DMS114 treated with DMSO at 0.1 percent for 48 hours (cell line): ENCODE measurements around the gene TMEM120B.

Source experiments
- DNase-seq: peaks from one replicate; lab custom pipeline; 2025; ENCODE audit not compliant: unreplicated experiment; lab: John Stamatoyannopoulos, UW

Gene TMEM120B

GRCh38 chr12:121773011-121773777 is 60.6 kb downstream of the TMEM120B start:
- peak; percentile 47 for DNase-seq

DNA sequence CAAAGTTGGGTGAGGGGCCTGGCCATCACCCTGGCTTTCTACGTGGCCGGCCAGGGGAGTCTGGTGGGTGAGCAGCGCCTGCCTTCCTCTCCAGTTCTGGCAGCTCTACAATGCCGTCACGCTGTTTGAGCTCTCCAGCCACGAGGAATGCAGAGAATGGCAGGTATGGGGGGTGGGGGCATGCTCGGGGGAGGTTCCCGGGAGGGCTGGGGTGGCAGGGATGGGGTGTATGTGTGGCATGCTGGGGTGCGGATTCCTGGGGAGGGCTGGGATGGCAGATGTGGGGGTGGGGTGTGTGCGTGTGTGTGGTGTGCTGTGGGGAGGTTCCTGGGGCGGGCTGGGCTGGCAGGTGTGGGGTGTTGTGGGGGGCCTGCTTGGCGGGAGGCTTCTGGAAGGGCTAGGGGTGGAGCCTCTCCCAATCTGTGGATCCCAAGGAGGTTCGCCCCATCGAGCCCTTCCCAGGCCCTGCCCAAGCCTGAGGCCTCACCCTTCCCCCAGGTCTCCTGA is 62.5 kb downstream of the TMEM120B start:
- no peak for DNase-seq

GRCh38 chr12:121775501-121775900 is 62.9 kb downstream of the TMEM120B start:
- no peak for DNase-seq

DNA sequence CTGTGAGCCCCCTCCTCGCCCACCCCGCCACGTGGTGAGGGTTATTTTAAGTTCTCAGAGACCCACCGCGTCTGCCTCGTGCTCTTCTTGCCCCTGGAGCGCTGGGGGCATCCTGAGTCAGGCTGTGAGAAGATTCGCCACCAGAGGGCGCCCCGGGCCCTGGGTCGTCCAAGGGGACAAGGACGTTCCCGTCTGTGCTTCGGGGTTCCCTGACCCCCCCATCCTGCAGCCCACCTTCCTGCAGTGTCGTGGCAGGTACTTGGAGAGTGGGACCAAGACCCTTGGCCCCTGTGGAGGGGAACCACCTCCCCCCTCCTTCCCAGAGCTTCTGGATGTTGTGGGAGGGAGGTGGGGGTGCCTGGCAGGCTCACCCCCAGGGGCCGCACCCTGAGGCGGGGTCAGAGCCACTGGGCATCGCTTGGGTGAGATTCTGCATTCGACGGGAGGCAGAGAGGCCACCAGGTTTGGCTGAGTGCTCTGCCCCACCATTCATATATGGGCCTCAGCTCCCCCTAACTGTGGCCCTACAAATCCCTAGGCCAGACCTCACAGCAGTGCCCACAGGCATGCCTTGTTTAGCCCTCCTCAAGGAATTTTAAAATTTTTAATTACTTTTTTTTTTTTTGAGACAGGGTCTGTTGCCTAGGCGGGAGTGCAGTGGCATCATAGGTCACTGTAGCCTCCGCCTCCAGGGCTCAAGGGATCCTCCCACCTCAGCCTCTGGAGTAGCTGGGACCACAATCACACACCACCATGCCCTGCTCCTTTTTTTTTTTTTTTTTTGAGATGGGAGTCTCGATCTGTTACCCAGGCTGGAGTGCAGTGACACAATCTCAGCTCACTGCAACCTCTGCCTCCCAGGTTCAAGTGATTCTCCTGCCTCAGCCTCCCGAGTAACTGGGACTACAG is 63.9 kb downstream of the TMEM120B start:
- DNase-seq: peak; percentile 27

DNA sequence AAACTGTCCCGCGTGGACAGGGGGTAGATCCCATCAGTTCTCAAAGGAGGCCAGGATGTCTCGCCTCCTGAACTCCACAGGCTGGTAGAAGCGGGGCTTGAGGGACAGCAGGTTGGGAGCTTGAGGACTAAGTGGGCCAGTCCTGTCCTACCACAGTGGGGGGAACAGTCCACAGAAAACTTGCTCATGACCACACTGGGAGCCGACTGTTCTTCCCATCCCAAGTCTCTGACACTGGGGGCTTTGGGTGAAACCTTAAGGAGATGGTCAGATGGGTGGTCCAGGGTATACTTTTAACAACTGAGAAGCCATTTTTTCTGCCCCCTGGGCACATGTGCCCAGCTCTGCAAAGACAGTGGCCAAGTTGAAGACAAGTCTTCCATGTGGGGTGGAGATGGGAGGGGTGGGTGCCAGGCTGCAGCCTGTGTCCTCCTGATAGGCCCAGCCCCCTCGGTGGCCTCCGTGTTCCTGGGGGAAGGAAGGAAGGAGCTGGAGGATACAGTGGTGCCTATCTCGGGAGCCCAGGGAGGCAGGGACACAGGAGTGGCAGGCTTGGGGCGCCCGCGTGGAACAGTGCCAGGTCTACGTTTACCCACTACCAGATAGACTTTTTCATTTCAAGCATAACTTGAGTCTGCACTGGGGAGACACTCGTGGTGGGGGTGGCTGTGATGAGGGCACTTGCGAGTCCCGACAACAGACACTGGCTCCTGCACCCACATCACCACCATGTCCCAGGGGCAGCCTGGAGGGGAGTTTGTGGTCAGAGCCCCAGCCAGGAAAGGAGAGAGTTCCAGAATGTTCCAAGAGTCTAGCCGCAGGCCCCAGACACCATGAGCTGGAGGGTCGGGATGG is 66.2 kb downstream of the TMEM120B start:
- DNase-seq: no peak

GRCh38 chr12:121779422-121779895 is 66.9 kb downstream of the TMEM120B start:
- no peak for DNase-seq

DNA sequence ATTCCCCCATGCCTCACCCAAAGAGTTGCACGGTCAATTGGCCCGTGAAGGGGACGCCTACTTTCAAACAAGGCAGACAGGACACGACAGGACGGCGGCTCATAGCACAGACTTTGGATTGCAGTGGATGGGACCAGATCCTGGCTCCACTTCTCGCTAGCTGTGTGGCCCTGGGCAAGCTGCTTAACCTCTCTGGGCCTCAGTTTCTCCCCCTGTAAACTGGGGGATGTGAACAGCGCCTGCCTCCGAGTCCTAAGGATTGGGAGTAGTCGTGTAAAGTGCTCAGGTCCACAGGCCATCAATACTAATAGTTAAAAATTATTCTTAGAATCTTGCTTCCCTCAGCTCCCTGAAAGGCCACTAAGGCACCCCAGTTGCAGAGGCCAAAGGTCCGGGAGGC is 67.9 kb downstream of the TMEM120B start:
- DNase-seq: no peak

GRCh38 chr12:121781484-121781997 is 69.0 kb downstream of the TMEM120B start:
- DNase-seq: no peak

GRCh38 chr12:121781998-121782979 is 69.7 kb downstream of the TMEM120B start:
- no peak for DNase-seq

GRCh38 chr12:121783766-121784165 is 71.2 kb downstream of the TMEM120B start:
- DNase-seq: no peak

GRCh38 chr12:121784460-121784859 is 71.9 kb downstream of the TMEM120B start:
- no peak for DNase-seq

DNA sequence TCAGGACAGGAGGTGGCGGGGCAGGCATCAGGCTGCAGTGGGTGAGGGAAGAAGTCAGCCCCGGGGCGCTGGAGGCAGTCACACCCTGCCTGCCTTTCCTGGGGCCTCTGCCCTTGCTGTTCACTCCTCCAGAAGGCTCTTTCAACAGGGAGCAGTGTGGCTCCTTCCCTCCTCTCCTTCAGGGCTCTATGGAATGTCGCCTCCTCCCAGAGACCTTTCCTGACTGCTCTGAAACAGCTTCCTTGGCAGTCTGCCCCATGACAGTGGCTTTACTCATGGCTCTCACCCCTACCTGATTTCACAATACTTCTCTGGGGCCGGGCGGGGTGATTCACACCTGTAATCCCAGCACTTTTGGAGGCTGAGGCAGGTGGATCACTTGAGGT is 73.9 kb downstream of the TMEM120B start:
- no peak for DNase-seq

DNA sequence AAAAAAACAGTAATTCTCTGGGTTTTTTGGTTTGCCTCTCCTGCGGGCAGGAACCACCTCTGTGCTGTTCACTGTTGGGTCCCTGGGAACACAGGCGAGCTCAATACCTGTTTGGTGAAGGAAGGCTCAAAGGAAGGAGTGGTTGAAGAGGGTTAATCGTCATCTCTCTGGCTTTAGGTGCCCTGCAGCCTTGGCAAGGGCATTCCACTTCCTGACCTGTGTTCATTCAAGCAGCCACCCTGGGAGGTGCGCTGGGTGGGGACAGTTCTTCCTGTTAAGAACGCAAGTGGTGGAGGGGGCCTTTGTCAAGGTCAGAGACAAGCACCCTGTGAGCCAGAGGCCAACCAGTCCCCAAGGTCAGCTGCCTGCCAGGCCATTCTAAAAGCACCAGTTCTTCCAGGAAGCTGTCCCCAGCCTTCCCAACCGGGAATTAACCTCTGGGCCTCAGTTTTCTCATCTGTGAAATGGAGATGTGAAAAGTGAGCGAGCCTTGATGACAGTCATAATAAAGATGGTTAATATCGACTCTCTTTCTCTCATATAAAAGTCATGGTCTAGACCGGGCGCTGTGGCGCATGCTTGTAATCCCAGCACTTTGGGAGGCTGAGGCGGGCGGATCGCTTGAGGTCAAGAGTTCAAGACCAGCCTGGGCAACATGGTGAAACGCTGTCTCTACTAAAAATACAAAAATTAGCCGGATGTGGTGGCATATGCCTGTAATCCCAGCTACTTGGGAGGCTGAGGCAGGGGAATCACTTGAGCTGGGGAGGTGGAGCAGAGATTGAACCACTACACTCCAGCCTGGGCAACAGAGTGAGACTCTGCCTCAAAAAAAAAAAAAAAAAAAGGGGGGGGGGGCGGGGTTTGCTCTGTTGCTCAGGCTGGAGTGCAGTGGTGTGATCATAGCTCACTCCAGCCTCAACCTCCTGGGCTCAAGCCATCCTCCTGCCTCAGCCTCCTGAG is 74.8 kb downstream of the TMEM120B start:
- DNase-seq: no peak

DNA sequence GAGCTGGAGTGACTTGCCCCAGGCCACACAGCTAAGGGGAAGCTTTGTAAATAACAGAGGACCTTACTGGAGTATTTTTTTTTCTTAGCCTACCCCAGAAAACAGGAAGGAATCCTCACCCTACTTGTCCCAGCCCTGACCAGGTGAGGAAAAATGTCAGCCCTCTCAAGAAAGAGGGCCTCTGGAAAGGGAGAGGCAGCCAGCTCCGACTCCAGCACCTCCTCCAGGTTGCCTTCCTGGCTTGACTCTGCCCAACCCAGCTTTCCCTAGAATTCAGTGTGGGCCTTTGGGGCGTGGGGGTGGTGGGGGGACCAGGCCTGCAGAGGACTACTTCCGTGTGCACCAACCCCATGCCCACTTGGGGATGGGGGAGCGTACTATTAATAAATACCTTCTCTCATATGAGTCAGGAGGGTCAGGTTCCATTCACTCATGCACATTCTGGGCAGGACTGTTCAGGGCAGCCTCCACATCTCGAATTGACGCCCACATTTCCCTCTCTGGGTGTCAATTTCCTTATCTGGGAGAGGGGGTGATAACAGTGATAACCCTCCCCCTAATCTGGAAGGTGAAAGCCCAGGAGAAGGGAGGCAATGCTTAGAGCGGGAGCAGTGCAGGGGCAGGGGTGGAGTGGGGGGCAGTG is 75.7 kb downstream of the TMEM120B start:
- DNase-seq: no peak

- DNase-seq: no peak
Measured at GRCh38 chr12:121789233-121789781, 76.8 kb downstream of the TMEM120B start.

- no peak for DNase-seq
Measured at GRCh38 chr12:121789800-121790728, 77.5 kb downstream of the TMEM120B start.
